Stomach (tissue), 4 donors: Measurements from ENCODE around the gene POLR3G.

Experiments used
- CTCF ChIP-seq, 7 experiments: fragments of 450-650 bp in 4 of 7; fragments of 200-600 bp in 3 of 7; sonication (generic) in 3 of 7; IDR thresholded peaks; one replicate each; pipeline ENCODE4 v1.5.1; 2016 to 2019; ENCODE audit warnings: antibody characterized with exemption in 7 of 7, control low read depth in 2 of 7, mild to moderate bottlenecking in 1 of 7
- EP300 ChIP-seq: sonication (generic); formaldehyde crosslinking; IDR thresholded peaks from one replicate; pipeline ENCODE4 v1.6.1; 2017; ENCODE audit warnings: antibody characterized with exemption
- POLR2A ChIP-seq, 4 donors: fragments of 450-650 bp; IDR thresholded peaks; one replicate each; pipeline ENCODE4 v1.6.1; 2016; ENCODE audit warnings: antibody characterized with exemption in 4 of 4, control low read depth in 2 of 4, mild to moderate bottlenecking in 1 of 4, moderate library complexity in 1 of 4
- POLR2AphosphoS5 ChIP-seq, 3 donors: sonication (generic); formaldehyde crosslinking; IDR thresholded peaks; one replicate each; pipeline ENCODE4 v1.6.1; 2016; ENCODE audit warnings: antibody characterized with exemption in 3 of 3

GRCh38 chr5:90558344-90559192, 83.9 kb downstream of the POLR3G start, which contains the start of gene ADGRV1:
- no peak for TF ChIP-seq POLR2A (IDR thresholded peaks at IDR 0.05)
- peak in 1 of 3 donors; percentile 46 for TF ChIP-seq POLR2AphosphoS5 (IDR thresholded peaks at IDR 0.05)
- TF ChIP-seq CTCF (IDR thresholded peaks at IDR 0.05), result no peak
- TF ChIP-seq EP300, result no peak
